Fibroblast of skin of right biceps (primary cell): ENCODE data around the gene SYMPK.
A peak's percentile ranks its signal among the peaks of the same experiment; 100 is the strongest.
"Not testable (repeated sequence)": the region's sequence is repeated elsewhere in the genome, so short reads cannot be mapped to it uniquely, and the experiment has no call there.

Source experiments
- DNase-seq: peaks from one replicate; pipeline ENCODE4 v3.0.0-alpha.2; 2013

SYMPK gene

DNA sequence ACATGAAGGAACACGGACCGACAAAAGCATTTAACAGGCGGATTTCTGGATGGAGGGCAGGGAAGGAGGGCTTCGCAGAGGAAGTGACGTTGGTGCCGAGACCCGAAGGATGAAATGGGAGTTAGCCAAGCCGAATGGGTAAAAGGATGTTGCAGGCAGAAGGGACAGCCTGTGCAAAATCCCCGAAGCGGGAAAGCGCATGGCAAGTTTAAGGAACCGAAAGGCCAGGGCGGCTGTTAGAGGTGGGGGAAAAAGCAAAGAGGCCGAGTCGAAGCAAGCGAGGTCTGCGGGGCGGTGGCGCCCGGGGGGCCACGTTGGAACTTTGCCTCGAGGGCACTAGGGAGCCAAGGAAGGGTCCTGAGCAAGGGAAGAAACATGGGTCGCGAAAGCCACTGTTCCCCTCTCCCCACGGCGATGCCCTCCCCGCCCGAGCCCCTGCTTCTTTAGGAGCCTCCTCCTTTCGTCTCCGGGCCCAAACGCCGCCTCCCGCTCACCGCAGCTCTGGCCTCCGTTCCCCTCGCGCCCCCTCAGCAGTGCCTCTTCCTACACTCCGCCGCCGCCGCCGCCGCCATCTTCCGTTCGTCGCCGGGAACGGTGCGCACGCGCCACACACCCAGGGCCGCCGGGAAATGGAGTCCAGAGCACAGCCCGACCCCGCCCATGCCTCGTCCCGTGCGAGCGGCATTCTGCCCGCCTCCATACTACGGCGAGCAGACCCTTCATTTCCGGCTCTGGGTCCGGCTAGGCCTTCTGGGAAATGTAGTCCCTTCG, at the start of gene SYMPK:
TSS of gene SYMPK (minus strand) at position 584 of the 771 bp plus-strand sequence. CDS start 8,652 bp downstream, outside the sequence.
- DNase-seq, result peak; percentile 99

DNA sequence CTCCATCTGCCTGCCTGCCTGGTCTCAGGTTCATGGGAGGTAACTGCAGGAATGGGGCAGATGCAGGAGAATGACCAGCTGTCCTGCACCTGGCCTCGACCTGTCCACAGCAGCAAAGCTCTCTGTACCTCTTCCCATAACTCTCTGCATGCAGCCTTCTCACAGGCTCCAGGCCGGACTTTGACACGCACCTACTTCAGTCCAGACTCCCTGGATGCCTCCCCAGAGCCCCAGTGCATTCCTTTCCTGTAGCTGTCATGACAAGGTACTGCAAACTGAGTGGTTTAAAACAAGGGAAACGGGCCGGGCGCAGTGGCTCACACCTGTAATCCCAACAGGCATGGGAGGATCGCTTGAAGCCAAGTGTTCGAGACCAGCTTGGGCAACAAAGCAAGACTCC, 48.3 kb upstream of the SYMPK start:
- no peak for DNase-seq

- DNase-seq, result peak; percentile 15
Measured at GRCh38 chr19:45908956-45909355, 46.0 kb upstream of the SYMPK start.

- DNase-seq, result peak; percentile 25
Measured at GRCh38 chr19:45906221-45906620, 43.3 kb upstream of the SYMPK start.

GRCh38 chr19:45905011-45905410, 42.1 kb upstream of the SYMPK start:
- no peak for DNase-seq

DNA sequence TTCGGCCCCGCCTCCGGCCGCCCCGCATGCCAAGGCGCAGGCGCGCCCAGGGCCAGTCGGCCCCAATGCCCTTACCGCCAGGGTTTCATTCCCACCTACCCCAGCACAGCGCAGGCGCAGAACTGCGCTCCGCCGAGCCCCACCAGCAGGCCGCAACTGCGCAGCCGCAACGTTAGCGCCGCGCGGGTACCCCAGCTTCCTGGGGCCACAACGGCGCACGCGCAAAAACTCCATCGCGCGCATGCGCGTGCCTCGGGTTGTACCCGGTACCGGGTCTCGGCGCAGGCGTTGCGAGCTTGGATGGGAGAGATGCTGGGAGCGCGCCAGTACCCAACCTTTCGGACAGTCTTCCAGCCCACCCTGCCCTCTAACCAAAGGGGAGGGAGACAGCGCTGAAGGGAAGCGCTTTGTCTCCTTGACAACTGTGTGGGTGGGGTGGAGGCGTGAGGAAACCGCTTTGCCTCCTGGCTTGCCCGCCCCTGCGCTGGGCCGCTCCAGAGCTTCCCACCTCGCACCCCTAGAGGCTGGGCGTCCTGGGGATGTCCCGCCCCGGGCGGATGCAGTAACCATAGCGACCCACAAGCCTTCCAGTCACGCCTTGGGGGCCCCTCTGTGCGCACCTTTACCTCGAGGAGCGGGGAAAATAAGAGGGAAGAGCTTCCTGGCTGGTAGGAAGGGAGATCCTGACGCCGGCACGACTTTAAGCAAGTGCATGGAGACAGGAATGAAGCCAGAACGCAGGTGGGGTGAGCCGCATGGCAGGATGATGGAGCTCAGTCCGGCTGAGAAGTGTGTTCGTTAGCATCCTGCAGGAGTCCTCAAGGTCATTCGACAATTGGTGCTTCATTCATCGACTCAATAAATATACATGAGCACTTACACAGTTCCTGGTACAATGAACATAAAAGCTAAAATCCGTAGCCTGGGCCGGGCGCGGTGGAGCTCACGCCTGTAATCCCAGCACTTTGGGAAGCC, 40.0 kb upstream of the SYMPK start:
- peak; percentile 96 for DNase-seq

- peak; percentile 6 for DNase-seq
Measured at GRCh38 chr19:45901912-45902650, 39.1 kb upstream of the SYMPK start, which contains the start of gene MYPOP. MYPOP (minus strand) TSS chr19:45902613; CDS start chr19:45901773, 840 bp downstream.

- peak; percentile 48 for DNase-seq
Measured at GRCh38 chr19:45901432-45901911, 38.5 kb upstream of the SYMPK start.

GRCh38 chr19:45900738-45901431, 37.9 kb upstream of the SYMPK start:
- DNase-seq, result no peak

DNA sequence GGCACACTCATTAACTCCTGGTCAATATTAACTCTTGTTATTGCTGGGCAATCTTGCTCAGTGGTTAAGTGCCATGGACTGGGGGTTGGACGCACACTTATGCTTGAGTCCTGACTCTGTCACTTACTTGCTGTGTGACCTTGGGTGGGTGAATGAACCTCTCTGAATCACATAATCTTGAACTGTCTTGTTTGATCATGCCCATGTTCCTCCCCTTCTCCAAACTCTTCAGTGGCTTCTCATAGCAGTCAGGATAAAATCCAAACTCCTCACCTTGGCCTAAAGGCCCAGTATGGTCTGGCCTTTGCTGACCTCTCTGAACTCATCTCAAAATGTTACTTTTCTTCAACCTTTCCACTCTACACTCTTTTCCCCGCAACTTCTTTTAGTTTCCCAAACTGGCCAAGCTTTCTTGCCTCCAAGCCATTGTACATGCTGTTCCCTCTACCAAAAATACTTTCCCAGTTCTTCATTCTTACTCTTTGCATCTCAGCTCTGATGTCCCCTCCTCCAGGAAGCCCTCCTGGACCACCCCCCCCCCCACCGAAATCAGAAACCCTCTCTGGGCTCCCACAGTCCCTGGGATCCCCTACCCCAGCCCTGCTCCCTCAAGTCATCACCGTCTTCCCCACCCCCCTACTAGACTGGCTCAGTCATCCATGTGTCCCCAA, 37.1 kb upstream of the SYMPK start:
- DNase-seq, result no peak

DNA sequence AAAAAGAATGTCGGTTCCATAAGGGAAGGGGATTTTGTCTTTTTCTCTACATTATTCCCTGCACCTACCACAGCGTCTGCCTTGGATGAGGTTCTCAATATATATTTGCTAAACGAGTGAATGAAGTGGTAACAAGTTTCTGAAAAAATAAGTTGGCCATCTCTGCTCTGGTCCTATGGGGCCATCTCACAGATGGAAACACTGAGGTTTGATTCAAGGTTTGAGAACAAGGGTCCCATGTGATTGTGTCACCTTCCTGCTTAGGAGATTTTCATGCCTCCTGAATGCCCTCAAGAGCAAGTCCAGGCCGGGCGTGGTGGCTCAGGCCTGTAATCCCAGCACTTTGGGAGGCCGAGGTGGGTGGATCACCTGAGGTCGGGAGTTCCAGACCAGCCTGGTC, 36.3 kb upstream of the SYMPK start:
- no peak for DNase-seq

DNA sequence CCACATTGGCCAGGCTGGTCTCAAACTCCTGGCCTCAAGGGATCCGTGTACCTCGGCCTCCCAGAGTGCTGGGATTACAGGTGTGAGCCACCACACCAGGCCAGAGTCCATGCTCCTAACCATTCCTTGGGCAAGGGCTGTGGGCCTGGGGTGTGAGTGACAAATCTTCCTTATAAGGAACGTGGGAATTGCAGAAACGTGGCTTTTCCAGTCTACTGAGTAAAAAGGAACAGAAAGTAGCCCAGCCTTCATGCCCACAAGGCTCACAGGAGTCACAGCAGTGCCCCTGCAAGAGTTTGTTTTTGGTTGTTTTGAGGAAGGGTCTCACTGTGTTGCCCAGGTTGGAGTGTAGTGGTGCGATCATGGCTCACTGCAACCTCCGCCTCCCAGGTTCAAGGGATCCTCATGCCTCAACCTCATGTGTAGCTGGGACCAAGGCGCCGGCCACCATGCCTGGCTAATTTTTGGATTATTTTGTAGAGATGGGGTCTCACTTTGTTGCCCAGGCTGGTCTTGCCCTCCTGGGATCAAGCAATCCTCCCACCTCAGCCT, 34.4 kb upstream of the SYMPK start:
- DNase-seq, result no peak

DNA sequence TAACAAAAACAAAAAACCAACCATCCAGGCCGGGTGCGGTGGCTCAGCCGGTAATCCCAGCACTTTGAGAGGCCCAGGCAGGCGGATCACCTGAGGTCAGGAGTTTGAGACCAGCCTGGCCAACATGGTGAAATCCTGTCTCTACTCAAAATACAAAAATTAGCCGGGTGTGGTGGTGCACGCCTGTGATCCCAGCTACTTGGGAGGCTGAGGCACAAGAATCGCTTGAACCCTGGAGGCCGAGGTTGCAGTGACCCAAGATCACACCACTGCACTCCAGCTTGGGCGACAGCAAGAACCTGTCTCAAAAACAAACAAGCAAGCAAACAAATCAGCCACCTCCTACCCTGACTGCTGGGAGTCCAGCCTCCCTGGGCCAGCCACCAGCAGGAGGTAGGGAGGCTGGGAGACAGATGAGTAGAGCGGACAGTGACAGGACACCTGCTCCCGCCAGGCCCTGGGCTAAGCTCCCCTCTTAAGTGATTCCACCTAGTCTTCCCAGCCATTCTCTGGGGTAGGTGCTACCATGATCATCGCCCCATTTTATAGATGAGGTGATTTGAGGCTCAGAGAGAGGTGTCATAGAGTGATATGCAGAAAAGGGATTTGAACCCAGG, 33.1 kb upstream of the SYMPK start:
- not testable (repeated sequence) for DNase-seq

GRCh38 chr19:45895519-45895972, 32.6 kb upstream of the SYMPK start:
- DNase-seq, result no peak

DNA sequence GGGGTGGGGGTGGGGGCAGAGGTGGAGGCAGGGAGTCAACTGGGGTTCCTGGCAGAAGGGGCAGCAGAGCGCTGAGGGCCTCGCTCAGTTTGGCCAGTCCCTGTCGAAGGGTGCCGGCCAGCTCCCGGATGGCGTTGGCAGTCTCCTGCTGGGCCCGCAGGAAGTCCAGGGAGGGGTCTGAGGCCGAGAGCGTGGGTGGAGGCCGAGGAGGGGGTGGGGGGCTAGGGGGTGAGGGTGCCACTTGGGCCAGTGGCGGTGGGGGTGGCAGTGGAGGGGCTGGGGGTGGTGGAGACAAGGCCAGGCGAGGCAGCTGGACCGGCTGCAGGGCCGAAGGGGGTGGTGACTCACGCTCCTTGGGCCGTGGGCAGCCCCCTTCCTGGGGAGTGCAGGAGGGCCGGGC, 27.9 kb upstream of the SYMPK start:
- DNase-seq, result no peak

- DNase-seq, result no peak
Measured at GRCh38 chr19:45889210-45889885, 26.4 kb upstream of the SYMPK start.

GRCh38 chr19:45887200-45887710, 24.3 kb upstream of the SYMPK start:
- no peak for DNase-seq

DNA sequence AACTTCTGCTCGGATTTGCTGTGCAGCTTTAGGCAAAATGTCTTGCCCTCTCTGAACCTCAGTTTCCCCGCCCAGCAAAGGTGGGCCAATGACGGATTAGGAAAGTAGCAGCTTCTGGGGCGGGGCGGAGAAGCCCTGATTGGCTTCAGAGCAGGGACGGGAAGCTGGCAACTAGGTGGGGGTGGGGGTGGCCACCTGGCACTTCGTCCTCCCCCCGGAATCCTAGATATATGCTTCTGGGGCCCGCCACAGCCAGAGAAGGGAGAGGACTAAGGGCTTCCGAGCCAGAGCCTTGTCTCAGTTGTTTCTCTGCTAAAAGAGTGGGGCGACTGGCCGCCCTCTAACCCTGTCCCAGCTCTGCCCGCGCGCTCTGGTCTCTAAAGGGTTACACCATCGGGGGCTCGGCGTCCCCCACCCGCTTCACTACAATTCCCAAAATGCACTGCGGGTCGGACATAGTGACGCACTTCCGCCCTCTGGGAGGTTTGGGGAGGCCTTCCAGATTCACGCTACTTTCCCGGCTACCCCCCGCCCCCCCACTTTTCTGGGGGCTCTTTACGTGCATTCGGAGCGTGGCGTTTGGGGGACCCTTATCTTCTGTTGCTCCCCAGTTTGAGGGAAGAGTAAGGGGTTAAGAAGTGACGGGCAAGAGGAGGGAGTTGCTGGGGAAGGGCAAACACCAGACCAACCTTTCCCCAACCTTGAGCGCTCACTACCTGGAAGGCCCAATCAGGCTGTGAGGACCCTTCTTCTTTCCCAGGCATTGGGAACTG, 23.7 kb upstream of the SYMPK start:
- DNase-seq, result peak; percentile 95
